GM12865 (cell line): ENCODE data around the gene ETV6.

Experiments used
- DNase-seq: peaks from one replicate; pipeline ENCODE4 v3.0.0; 2010; ENCODE audit warnings: low read depth
- H3K4me3 ChIP-seq: 2 replicates; pipeline ENCODE4 v1.5.1; 2011; ENCODE audit warnings: mild to moderate bottlenecking, low read depth, low read length, control low read depth
- TF ChIP-seq, protein P1 (sequence below): IDR thresholded peaks from 2 replicates; pipeline ENCODE4 v1.5.1; 2011; ENCODE audit warnings: low read length, control low read depth, low read depth, inconsistent platforms; ENCODE audit not compliant: insufficient read depth; ENCODE audit errors: missing control alignments

Gene ETV6

DNA sequence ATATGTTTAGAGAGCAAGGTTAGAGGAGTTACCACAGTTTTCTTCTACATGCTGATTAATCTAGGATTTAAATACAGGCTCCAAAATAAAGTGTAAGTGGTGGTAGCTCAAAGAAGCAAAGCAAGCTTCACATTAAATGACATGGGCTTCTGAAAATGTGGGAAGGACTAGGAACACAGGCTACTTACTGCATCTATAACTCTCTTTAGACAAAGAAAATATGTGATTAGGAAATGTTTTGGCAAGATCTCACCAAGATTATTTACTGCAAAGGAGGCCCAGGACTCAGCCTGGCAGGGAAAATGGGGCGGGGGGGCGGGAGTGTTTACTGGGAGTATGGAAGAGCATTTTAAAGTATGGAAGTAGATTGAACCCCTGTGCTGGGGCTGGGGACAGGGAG lies 39.4 kb downstream of the ETV6 start:
- DNase-seq = no peak
- H3K4me3 ChIP-seq = no peak overlapping the region
- TF ChIP-seq, protein P1, sequence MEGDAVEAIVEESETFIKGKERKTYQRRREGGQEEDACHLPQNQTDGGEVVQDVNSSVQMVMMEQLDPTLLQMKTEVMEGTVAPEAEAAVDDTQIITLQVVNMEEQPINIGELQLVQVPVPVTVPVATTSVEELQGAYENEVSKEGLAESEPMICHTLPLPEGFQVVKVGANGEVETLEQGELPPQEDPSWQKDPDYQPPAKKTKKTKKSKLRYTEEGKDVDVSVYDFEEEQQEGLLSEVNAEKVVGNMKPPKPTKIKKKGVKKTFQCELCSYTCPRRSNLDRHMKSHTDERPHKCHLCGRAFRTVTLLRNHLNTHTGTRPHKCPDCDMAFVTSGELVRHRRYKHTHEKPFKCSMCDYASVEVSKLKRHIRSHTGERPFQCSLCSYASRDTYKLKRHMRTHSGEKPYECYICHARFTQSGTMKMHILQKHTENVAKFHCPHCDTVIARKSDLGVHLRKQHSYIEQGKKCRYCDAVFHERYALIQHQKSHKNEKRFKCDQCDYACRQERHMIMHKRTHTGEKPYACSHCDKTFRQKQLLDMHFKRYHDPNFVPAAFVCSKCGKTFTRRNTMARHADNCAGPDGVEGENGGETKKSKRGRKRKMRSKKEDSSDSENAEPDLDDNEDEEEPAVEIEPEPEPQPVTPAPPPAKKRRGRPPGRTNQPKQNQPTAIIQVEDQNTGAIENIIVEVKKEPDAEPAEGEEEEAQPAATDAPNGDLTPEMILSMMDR = no peak

DNA sequence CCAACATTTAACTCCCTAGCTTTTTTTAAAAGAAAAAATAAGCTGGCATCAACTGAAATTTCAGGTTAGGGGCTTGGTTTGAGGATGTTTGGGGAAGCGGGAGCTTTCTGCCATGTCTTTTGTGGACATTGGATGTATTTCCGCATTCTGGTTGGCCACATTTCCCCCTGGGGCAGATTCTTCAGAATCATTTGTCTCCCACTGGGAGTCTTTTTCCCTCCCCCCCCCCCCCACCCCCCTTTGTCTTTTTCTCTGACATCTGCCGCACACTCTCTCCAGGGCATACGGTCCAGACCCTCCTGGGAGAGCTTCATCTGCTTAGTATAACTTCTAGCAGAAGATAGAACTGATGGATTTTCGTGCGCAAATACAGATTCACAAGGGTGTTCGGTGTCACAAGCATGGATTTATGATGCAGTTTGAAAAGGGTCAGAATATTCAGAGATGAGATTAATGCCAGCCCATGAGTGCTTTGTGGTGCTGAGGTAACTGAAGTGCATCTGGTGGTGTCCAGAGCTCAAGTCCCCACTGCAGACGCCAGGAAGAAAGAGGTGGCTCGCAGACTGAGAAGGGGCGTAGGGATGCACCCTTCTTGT lies 40.2 kb downstream of the ETV6 start:
- TF ChIP-seq, protein P1 = no peak
- no peak for DNase-seq
- no peak overlapping the region for H3K4me3 ChIP-seq

DNA sequence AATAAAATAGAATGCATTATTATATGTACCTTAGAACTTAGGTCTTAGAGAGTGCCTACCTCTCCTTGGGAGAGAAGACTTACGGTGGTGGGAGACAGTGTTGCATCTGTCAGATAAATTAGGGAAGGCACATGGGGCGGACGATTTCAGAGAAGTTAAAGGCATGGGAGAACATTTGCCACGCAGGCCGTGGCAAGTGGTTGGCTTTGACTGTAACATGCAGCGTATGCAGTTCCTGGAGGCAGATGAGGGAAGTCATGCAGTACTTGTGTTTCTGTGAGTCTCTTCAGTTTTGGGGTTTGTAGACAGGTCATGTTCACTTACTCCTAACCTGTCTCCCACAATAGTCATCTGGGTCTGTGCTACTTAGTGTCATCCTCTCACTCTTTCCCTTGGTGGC lies 43.6 kb downstream of the ETV6 start:
- DNase-seq = no peak
- TF ChIP-seq, protein P1 = no peak
- no peak overlapping the region for H3K4me3 ChIP-seq

DNA sequence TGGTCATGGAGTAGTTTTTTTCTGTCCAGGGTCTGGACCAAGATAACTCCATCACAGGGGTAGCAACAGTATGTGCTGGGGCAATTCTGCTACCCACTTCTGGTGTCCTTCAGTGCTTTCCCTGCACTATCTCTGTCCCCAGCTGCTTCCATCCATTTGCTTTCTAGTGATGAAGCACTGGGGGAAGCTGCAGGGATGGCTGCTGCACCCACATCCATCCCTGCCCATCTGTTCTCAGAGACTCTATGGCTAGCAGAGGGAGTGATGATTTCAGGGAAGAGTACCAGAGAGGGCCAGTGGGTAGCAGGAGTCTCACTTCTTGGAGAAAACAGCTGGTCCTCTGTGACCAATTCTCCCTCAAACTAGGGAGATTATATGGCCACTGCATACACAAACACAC lies 44.1 kb downstream of the ETV6 start:
- no peak for DNase-seq
- H3K4me3 ChIP-seq = no peak overlapping the region
- TF ChIP-seq, protein P1 = no peak

DNA sequence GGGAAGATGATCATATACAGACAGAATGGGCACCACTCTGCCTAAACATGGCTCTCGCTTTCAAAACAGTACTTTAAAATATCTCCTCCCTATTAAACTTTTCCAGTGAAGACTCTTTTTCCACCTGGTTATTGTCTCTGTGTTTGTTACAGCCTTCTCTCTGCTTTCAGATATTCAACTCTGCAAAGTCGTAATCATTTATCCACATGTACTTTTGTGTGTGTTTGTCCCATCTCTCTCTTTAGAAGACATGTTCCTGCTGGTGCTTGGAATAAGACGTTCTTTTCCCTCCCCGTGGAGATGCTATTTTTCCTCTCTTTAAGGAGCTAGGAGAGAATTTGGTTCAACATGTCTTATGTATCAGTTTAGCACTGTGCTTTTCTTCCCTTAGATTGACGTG lies 45.1 kb downstream of the ETV6 start:
- H3K4me3 ChIP-seq = no peak overlapping the region
- DNase-seq = no peak
- TF ChIP-seq, protein P1 = no peak

DNA sequence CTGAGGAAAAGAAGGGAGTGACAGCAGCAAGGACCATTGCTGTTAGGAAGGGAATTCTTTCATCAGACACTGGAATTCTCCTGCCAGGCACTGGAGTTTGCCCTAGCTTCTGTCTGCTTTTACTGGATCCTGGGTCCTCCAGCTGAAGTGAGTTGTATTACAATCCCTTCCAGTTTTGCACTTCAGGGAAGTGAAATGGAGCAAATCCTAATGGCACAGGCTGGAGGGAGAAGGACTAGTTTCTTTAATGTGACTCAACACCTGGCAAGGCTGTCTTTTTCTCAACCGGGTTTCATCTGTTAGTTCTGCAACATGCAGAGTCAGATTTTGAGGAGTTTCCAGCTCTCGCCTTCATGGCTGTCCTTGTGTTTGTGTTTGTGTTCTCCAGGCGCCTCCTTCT lies 45.8 kb downstream of the ETV6 start:
- DNase-seq = no peak
- TF ChIP-seq, protein P1 = no peak
- no peak overlapping the region for H3K4me3 ChIP-seq

DNA sequence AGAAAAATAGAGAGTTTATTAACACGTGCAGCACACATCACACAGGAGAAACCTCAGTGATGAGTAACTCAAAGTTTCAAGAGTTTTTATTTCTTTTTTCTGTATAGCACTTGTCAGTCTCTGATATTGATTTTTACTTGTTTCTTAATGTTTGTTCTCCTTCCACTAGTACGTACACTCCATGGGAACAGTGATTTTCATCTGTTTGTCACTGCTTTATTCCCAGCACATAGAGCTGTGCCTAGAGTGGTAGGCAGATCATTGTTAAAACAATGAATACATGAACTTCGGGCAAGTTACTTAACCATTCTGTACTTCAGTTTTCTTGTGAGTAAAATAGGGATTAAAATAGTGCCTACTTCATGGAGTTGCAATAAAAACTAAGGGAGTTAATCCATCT lies 46.6 kb downstream of the ETV6 start:
- no peak overlapping the region for H3K4me3 ChIP-seq
- no peak for DNase-seq
- TF ChIP-seq, protein P1 = no peak
